ENCODE results near the gene TOR4A.
"Not testable (repeated sequence)": the region's sequence is repeated elsewhere in the genome, so short reads cannot be mapped to it uniquely, and the experiment has no call there.

The TOR4A gene

GRCh38 chr9:137253717-137254623 is 23.6 kb upstream of the TOR4A start:
- DNase-seq, result no peak

- DNase-seq, result peak; percentile 52
These were observed 22.7 kb upstream of the TOR4A start, which contains the start of gene NELFB for GRCh38 chr9:137254624-137255447. TSS of gene NELFB (plus strand) at chr9:137255327.

GRCh38 chr9:137255448-137256114 is 21.9 kb upstream of the TOR4A start:
- peak; percentile 30 for DNase-seq

- DNase-seq, result no peak
These were observed 21.2 kb upstream of the TOR4A start for GRCh38 chr9:137256362-137256761.

GRCh38 chr9:137256856-137257255 is 20.7 kb upstream of the TOR4A start:
- no peak for DNase-seq

GRCh38 chr9:137262173-137262908 is 15.2 kb upstream of the TOR4A start:
- not testable (repeated sequence) for DNase-seq

- no peak for DNase-seq
These were observed 14.6 kb upstream of the TOR4A start for GRCh38 chr9:137262909-137263285.

- DNase-seq, result no peak
These were observed 14.0 kb upstream of the TOR4A start for GRCh38 chr9:137263506-137263905.

- DNase-seq, result no peak
These were observed 13.5 kb upstream of the TOR4A start for GRCh38 chr9:137264067-137264466.

- no peak for DNase-seq
These were observed 11.9 kb upstream of the TOR4A start for GRCh38 chr9:137265496-137266161.

GRCh38 chr9:137266162-137266527 is 11.4 kb upstream of the TOR4A start:
- no peak for DNase-seq

GRCh38 chr9:137266585-137267453 is 10.7 kb upstream of the TOR4A start:
- no peak for DNase-seq

GRCh38 chr9:137267933-137268355 is 9.6 kb upstream of the TOR4A start:
- DNase-seq, result no peak

GRCh38 chr9:137268538-137269201 is 8.9 kb upstream of the TOR4A start:
- no peak for DNase-seq

- DNase-seq, result no peak
These were observed 8.2 kb upstream of the TOR4A start for GRCh38 chr9:137269231-137269772.

GRCh38 chr9:137270929-137271695 is 6.4 kb upstream of the TOR4A start:
- no peak for DNase-seq

- no peak for DNase-seq
These were observed 5.8 kb upstream of the TOR4A start for GRCh38 chr9:137271696-137272076.

- DNase-seq, result no peak
These were observed 5.1 kb upstream of the TOR4A start for GRCh38 chr9:137272241-137273094.

All from DMS79 (cell line).